Activated T-cell treated with anti-CD3 and anti-CD28 coated beads, Interleukin-2, amount 50 U/mL, for 24 hours (primary cell): ENCODE results near the gene SH3TC2.
"Not testable (repeated sequence)": the region's sequence is repeated elsewhere in the genome, so short reads cannot be mapped to it uniquely, and the experiment has no call there.

Experiments
- DNase-seq: peaks from one replicate; pipeline ENCODE4 v3.0.0-alpha.2; 2020
- H3K27ac Mint-ChIP-seq: 2 replicates; pipeline ENCODE4 v1.8.0; 2020; ENCODE audit warnings: mild to moderate bottlenecking, mixed read lengths
- H3K27me3 Mint-ChIP-seq: 2 replicates; pipeline ENCODE4 v1.8.0; 2020; ENCODE audit warnings: mixed read lengths
- H3K36me3 Mint-ChIP-seq: 2 replicates; pipeline ENCODE4 v1.8.0; 2020; ENCODE audit warnings: low read depth, mixed read lengths
- H3K4me1 Mint-ChIP-seq: 2 replicates; pipeline ENCODE4 v1.8.0; 2020; ENCODE audit warnings: low read depth, mixed read lengths
- H3K4me3 Mint-ChIP-seq: 2 replicates; pipeline ENCODE4 v1.8.0; 2020; ENCODE audit warnings: mild to moderate bottlenecking, moderate library complexity, mixed read lengths
- H3K9me3 Mint-ChIP-seq: 2 replicates; pipeline ENCODE4 v1.8.0; 2020; ENCODE audit warnings: mixed read lengths

The SH3TC2 gene

DNA sequence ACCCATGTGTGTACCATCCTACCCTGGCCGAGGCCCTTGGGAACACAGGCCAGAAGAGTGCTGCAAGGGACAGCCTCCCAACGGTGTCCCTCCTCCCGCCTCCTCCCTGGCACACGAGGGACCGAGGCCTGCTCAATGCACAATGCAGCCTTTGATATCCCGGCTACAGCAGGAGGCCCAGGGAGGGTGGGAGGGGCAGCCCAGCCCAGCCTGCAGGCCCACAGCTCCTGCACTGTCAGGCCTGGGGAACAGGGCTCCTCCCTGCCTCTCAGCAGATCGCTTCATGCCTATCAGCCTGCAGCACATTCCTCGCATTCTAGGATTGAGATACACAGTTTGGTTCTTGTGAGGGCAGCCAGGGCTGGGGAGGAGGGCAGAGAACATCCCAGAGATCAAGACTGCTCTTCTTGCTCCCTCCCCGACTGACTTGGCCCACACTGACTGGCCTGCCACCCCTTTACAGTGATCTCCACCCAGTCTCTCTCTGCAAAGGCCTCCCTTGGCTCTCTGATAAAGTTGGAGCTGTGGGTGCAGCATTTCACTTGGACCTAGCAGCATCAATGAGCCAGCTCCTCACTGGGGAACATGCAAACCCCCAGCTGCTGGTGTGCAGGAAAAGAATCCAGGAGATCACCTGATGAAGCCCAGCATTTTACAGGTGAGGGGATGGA lies at the start of gene SH3TC2:
TSS of gene SH3TC2 (minus strand) at position 46 of the 671 bp plus-strand sequence. CDS start at position 6, 40 bp downstream.
- no peak for DNase-seq
- H3K4me1 Mint-ChIP-seq, result no peaks in the 10 kb centered on the region
- no peaks in the 10 kb centered on the region for H3K36me3 Mint-ChIP-seq
- H3K4me3 Mint-ChIP-seq, result no peak within 1 kb of the TSS
- peaks cover 9% of the 10 kb centered on the region for H3K9me3 Mint-ChIP-seq
- no peaks in the 10 kb centered on the region for H3K27me3 Mint-ChIP-seq
- H3K27ac Mint-ChIP-seq, result no peak within 1 kb of the TSS

DNA sequence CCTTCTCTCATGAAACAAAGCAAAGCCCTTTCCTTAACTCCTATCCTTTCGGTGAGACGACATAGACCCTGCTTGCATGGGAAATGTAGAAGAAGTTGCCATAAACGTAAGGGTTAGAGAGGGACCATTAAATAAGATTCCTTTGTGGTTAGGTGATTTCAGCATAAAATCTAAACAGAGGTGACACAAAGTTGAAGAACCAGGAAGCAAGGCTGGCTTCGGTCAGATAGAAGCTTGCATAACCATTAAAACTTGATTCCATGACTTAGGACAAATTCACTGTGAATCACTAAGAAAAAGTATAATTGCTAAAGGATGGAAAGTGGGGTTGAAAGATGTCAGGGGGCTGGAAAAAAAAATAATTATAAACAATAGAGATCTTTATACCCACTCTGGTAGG lies 47.5 kb upstream of the SH3TC2 start:
- Mint-ChIP-seq H3K9me3 (no peaks in the 10 kb centered on the region), H3K27me3 (peaks cover 3% of the 10 kb centered on the region), H3K27ac (no peak overlapping the region), H3K4me3 (no peak overlapping the region), H3K36me3 (no peaks in the 10 kb centered on the region), H3K4me1 (no peaks in the 10 kb centered on the region)
- no peak for DNase-seq

DNA sequence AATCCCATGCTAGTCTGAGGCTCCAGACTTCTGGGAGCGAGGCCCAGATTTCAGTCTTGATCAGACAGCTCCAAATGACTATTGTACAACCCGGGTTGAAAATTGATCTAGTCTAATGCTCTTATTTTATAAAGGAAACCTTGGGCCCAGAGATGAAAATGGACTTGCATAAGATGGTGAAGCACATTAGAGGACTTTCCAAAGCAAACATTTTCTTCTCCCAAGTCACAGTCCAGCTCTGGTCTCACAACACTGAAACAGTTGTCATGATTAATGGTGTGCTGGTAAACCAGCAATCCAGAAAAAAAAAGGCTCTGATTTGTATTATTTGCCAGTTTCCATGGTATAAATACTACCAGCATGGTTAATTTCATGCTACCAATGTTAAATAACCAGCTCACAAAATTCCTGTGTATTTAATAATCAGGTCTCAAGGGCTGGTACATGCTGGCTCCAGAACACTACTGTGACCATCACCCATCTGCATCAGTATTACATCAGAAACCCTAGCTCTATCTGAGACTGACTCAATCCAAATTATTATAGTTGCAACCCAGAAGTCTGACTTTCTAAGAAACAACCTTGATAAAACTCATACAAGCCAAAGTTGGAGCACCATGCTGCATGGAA lies 45.9 kb upstream of the SH3TC2 start:
- no peaks in the 10 kb centered on the region for H3K9me3 Mint-ChIP-seq
- no peak overlapping the region for H3K4me3 Mint-ChIP-seq
- no peaks in the 10 kb centered on the region for H3K4me1 Mint-ChIP-seq
- H3K27ac Mint-ChIP-seq, result no peak overlapping the region
- H3K36me3 Mint-ChIP-seq, result no peaks in the 10 kb centered on the region
- no peak for DNase-seq
- H3K27me3 Mint-ChIP-seq, result no peaks in the 10 kb centered on the region

DNA sequence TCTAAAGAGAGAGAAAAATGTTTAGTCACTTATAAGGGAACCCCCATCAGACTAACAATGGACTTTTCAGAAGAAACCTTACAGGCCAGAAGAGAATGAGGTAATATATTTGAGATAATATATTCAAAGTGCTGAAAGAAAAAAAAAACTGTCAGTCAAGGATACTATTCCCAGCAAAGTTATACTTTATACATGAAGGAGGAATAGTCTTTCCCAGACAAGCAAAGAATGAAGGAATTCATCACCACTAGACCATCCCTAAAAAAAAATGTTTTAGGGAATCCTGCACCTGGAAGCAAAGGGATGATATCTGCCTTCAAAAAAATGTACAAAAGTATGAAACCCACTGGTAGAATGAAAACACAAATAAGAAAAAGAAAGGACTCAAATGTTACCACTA lies 37.5 kb upstream of the SH3TC2 start:
- Mint-ChIP-seq H3K27ac (no peak overlapping the region), H3K27me3 (peaks cover 3% of the 10 kb centered on the region), H3K36me3 (no peaks in the 10 kb centered on the region), H3K4me1 (no peaks in the 10 kb centered on the region), H3K4me3 (no peak overlapping the region), H3K9me3 (peaks cover 44% of the 10 kb centered on the region)
- DNase-seq, result no peak

GRCh38 chr5:149099920-149100319 lies 37.1 kb upstream of the SH3TC2 start:
- Mint-ChIP-seq H3K36me3 (no peaks in the 10 kb centered on the region), H3K4me3 (no peak overlapping the region), H3K27ac (no peak overlapping the region), H3K27me3 (peaks cover 3% of the 10 kb centered on the region), H3K9me3 (peaks cover 45% of the 10 kb centered on the region), H3K4me1 (no peaks in the 10 kb centered on the region)
- DNase-seq, result no peak

DNA sequence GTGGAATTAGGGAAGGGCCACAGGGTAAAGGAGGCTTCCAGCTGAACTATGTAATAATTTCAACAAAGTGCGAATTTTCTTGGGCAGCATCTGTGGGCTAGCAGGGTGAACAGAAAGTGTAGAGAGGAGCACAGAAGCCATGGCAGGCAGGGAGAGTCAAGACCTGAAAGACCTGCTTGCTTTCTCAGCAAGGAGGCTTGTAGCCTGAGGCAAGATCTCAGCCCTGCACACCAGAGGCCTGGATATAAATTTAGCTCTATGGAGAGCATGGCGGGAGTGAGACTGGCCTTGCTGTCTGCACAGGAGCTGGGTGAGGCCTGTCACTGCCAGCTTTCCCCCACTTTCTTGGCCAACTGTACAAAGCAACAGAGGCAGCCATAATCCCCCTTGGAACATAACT lies 32.1 kb upstream of the SH3TC2 start:
- H3K4me1 Mint-ChIP-seq, result no peaks in the 10 kb centered on the region
- H3K36me3 Mint-ChIP-seq, result no peaks in the 10 kb centered on the region
- peaks cover 37% of the 10 kb centered on the region for H3K9me3 Mint-ChIP-seq
- H3K4me3 Mint-ChIP-seq, result no peak overlapping the region
- no peak overlapping the region for H3K27ac Mint-ChIP-seq
- no peak for DNase-seq
- H3K27me3 Mint-ChIP-seq, result peaks cover 18% of the 10 kb centered on the region

GRCh38 chr5:149093625-149094024 lies 30.8 kb upstream of the SH3TC2 start:
- H3K4me3 Mint-ChIP-seq, result no peak overlapping the region
- H3K4me1 Mint-ChIP-seq, result no peaks in the 10 kb centered on the region
- no peak overlapping the region for H3K27ac Mint-ChIP-seq
- peaks cover 18% of the 10 kb centered on the region for H3K27me3 Mint-ChIP-seq
- no peak for DNase-seq
- H3K36me3 Mint-ChIP-seq, result no peaks in the 10 kb centered on the region
- H3K9me3 Mint-ChIP-seq, result peaks cover 26% of the 10 kb centered on the region

DNA sequence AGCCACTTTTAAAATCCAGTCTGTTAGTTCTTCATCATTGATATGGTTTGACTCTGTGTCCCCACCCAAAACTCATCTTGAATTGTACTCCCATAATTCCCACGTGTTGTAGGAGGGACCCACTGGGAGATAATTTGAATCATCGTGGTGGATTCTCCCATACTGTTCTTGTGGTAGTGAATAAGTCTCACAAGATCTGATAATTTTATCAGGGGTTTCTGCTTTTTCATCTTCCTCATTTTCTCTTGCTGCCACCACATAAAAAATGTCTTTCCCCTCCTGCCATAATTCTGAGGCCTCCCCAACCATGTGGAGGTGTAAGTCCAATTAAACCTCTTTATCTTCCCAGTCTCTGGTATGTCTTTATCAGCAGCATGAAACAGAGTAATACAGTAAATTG lies 26.9 kb upstream of the SH3TC2 start:
- Mint-ChIP-seq H3K4me1 (no peaks in the 10 kb centered on the region), H3K36me3 (no peaks in the 10 kb centered on the region)

GRCh38 chr5:149088686-149089085 lies 25.8 kb upstream of the SH3TC2 start:
- peaks cover 15% of the 10 kb centered on the region for H3K27me3 Mint-ChIP-seq
- no peak for DNase-seq
- no peak overlapping the region for H3K27ac Mint-ChIP-seq
- no peak overlapping the region for H3K4me3 Mint-ChIP-seq
- H3K9me3 Mint-ChIP-seq, result peaks cover 2% of the 10 kb centered on the region
- no peaks in the 10 kb centered on the region for H3K36me3 Mint-ChIP-seq
- no peaks in the 10 kb centered on the region for H3K4me1 Mint-ChIP-seq

More for the DNA sequence above, 26.9 kb upstream of the SH3TC2 start:
- Mint-ChIP-seq H3K27ac (no peak overlapping the region), H3K27me3 (peaks cover 24% of the 10 kb centered on the region), H3K4me3 (no peak overlapping the region), H3K9me3 (peaks cover 2% of the 10 kb centered on the region)
- no peak for DNase-seq

- no peaks in the 10 kb centered on the region for H3K9me3 Mint-ChIP-seq
- H3K27ac Mint-ChIP-seq, result no peak overlapping the region
- H3K4me1 Mint-ChIP-seq, result peaks cover 10% of the 10 kb centered on the region
- H3K36me3 Mint-ChIP-seq, result no peaks in the 10 kb centered on the region
- no peak overlapping the region for H3K4me3 Mint-ChIP-seq
- DNase-seq, result no peak
- peaks cover 8% of the 10 kb centered on the region for H3K27me3 Mint-ChIP-seq
Observed at GRCh38 chr5:149083846-149084245, 21.0 kb upstream of the SH3TC2 start.

DNA sequence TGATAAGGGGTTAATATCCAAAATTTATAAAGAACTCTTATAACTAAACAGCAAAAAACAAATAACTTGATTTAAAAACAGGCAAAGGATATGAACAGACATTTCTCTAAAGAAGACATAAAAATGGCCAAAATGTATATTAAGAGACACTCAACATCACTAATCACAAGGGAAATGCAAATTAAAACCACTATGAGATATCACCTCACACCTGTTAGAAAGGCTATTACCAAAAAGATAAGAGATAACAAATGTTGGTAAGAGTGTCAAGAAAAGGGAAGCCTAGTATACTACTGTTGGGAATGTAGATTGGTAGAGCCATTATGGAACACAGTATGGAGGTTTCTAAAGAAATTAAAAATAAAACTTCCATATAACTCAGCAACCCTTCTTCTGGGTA lies 19.4 kb upstream of the SH3TC2 start:
- H3K27me3 Mint-ChIP-seq, result peaks cover 8% of the 10 kb centered on the region
- no peak overlapping the region for H3K4me3 Mint-ChIP-seq
- H3K36me3 Mint-ChIP-seq, result no peaks in the 10 kb centered on the region
- H3K9me3 Mint-ChIP-seq, result no peaks in the 10 kb centered on the region
- no peak for DNase-seq
- H3K27ac Mint-ChIP-seq, result no peak overlapping the region
- peaks cover 10% of the 10 kb centered on the region for H3K4me1 Mint-ChIP-seq

- H3K4me1 Mint-ChIP-seq, result peaks cover 10% of the 10 kb centered on the region
- H3K27me3 Mint-ChIP-seq, result peaks cover 8% of the 10 kb centered on the region
- peaks cover 5% of the 10 kb centered on the region for H3K9me3 Mint-ChIP-seq
- DNase-seq, result no peak
- H3K27ac Mint-ChIP-seq, result no peak overlapping the region
- H3K36me3 Mint-ChIP-seq, result no peaks in the 10 kb centered on the region
- no peak overlapping the region for H3K4me3 Mint-ChIP-seq
Observed at GRCh38 chr5:149080294-149080693, 17.4 kb upstream of the SH3TC2 start.

DNA sequence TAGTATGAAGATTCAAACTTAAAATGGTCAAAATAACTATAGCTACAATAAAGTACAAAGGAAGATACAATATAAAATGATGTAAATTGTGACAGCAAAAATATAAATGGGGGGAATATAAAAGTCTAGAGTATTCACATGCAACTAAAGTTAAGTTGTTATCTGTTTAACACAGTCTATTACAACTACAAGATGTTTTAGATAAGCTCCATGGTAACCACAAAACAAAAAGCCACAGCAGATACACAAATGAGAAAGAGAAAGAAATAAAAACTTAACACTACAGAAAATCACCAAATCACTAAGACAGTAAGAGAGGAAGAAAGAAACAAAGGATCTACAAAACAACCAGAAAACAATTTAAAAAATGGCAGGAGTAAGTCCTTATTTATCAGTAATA lies 17.0 kb upstream of the SH3TC2 start:
- peaks cover 8% of the 10 kb centered on the region for H3K27me3 Mint-ChIP-seq
- DNase-seq, result no peak
- peaks cover 5% of the 10 kb centered on the region for H3K9me3 Mint-ChIP-seq
- peaks cover 10% of the 10 kb centered on the region for H3K4me1 Mint-ChIP-seq
- no peak overlapping the region for H3K4me3 Mint-ChIP-seq
- H3K27ac Mint-ChIP-seq, result no peak overlapping the region
- no peaks in the 10 kb centered on the region for H3K36me3 Mint-ChIP-seq

DNA sequence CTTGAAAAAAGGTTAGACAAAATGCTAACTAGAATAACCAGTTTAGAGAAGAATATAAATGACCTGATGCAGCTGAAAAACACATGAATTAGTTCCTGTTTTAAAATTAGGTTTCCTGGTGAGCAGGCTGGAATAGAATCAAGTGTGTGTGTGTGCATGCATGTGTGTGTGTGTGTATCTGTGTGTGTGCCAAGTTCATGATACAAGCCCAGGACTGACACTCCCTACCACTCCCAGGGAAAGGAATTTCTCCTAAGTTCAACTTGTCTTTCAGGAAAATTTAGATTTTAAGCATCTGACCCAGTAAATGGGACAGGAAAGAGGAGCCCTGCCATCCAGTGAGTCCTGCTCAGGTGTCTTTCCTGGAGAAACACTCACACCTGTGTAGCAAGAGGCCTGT lies 11.2 kb upstream of the SH3TC2 start:
- H3K36me3 Mint-ChIP-seq, DNase-seq, H3K4me1 Mint-ChIP-seq, H3K4me3 Mint-ChIP-seq, H3K27ac Mint-ChIP-seq, H3K9me3 Mint-ChIP-seq: not testable (repeated sequence)
- H3K27me3 Mint-ChIP-seq, result peaks cover 27% of the 10 kb centered on the region

GRCh38 chr5:149073213-149073612 lies 10.4 kb upstream of the SH3TC2 start:
- Mint-ChIP-seq H3K27me3 (peaks cover 27% of the 10 kb centered on the region), H3K4me3 (no peak overlapping the region), H3K9me3 (peaks cover 5% of the 10 kb centered on the region), H3K36me3 (no peaks in the 10 kb centered on the region), H3K27ac (no peak overlapping the region), H3K4me1 (no peaks in the 10 kb centered on the region)
- DNase-seq, result no peak
